Esophagus mucosa (tissue), 1 donor: ENCODE data around the gene IGSF22. TPM values are rescaled to one million over a fixed set of nuclear protein-coding genes. Genes with fewer than 3 reads are reported as not detected.

ENCODE experiments used
- ATAC-seq: fragments of 200-7000 bp; cut with Tn5 transposase; one replicate; pipeline ENCODE4 v1.9.1; 2020
- total RNA-seq: library from RNA; stranded (reverse); gene quantifications from one replicate; pipeline ENCODE4 v1.2.4, GENCODE V29; 2023
- donor health status: DM: yes; HTN: yes; CAD: no.

IGSF22 gene
- total RNA-seq, 1 donor from 2014 or later: not detected

GRCh38 chr11:18743900-18744514, 18.0 kb upstream of the IGSF22 start:
- no peak for ATAC-seq

GRCh38 chr11:18743365-18743764, 17.4 kb upstream of the IGSF22 start:
- ATAC-seq: no peak

DNA sequence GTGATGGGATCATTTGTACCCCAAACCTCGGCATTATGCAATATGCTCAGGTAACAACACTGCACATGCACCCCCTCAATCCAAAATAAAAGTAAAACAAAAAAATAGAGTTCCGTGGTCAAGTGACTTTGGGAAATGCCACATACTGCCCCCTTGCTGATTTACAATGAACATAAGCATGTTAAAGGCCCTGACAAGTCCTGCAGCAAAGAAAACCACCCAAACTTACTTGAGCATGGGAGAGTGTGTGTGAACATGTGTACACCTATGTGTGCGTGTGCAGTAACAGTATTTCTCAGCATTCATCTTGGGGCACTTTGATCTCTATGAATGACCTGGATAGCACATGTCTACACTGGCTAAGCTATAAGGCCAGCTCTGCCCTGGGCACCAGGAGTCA, 15.8 kb upstream of the IGSF22 start:
- ATAC-seq: no peak

DNA sequence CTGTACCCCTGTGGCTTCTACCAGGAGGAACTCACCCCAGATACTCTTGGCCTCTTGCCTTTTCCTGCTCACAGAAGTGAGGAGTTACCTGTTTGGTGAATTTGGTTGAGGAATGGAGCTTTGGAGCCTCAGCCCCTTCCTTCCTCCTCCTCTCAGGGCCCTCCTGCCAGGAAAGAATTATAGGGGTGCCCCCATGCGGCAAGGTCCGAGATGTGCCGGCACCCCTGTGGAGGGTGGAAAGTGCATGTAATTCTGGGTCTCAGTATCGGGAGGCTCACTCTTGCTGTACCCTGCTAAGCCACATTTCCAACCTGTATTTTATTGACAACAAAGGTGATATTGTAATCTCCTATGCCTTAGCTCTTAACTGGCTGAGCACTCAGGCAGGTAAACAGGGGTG, 13.7 kb upstream of the IGSF22 start:
- no peak for ATAC-seq

DNA sequence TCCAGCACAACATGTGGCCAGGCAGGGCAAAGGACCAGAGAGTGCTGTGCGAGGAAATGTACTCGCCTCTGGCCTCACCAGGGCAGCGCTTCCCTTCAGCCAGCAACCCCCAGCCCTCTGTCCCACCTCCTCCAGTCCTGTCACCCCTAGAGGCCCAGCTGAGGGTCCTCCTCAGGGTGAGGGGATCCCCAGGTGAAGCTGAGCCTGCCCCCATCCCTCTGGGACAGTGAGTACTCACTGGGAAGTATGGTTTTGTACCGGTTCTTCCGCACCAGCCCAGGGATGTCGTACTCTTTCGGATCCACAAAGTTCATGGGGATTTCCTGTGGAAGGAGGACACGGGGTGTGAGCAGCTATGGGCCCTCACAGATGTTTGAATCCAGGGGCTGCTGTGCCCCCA, 11.7 kb upstream of the IGSF22 start:
- ATAC-seq: no peak

DNA sequence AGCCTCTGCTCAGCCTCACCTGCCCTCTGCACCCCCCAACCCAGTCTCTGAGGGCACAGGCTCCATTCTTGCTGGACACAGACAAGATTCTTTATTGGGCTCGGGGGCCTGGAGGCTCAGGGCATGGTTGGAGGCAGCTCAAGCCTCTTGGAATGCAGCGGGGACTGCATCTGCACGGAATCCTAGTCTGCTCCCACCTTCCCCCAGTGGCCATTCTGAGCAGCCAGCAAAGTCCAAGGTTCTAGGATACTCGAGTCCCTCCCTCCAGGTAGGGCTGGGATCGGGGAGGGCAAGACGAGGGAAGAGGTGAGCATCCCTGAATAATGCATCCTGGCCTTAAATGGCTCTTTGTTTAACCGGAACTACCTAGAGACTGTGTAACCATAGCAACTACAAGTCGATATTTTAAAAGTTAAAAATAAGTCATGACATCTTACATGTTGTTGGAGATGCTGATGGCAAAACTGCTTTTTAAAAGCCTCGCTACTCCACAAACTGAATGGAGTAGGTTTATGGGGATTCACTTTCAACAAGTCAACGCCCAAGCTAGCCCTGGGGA, 10.7 kb upstream of the IGSF22 start:
- ATAC-seq: no peak

DNA sequence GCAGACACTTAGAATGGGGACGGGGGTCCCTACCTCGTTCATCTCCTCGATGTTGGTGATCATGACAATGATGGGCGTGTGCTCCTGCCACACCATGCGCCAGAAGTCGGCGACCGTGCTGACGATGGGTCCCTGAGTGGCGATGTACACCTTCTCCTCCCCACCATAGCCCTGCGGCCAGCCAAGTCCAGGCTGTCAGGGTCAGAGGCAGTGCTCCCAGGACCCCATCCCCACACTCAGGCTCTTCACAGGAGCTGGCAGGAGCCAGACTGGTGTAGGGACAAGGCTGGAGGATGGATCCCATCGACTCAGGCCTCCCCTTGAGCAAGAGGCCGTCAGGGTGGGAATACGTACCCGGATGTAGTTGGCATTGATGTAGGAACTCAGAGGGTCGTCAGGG, 7.2 kb upstream of the IGSF22 start:
- ATAC-seq: no peak

DNA sequence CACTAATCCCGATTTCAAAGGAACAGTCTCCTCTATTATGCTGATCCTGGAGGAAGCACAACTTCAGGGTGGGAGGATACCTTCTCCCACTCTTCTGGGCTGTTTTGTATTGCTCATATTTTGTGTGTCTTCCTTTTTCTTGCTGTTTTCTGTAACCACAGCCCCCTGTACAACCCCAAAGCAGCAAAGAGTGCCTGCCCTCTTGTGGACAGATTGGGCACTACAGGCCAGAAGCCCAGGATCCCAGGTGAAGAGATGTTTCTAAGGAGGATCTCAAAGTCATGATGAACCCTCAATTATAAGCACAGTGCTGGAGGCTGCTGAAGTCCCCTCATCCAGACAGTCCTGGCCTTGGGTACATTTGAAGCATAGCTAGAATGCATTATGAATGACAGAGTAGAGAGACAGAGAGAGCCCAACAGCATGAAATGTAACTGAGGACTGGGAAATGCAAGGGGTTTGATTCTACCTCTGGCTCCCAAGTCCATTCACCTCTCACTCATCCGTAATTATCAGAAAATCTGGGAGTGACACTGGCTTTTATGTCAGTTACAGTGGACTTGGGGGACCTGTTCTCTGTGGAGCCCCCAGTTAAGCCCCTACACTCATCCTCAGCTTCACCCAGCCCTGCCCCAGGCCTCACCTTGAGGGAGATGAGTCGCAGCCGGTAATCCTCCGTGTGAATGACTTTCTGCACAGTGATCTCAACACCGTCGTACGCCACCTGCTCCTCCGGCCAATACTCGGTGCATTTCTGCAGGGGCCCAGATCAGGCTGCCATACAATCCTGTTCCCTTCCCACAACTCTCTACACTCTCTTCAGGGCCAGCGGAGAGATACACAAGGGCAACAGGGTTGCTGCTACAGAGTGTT, 6.2 kb upstream of the IGSF22 start:
- peak; percentile 53 for ATAC-seq

GRCh38 chr11:18731441-18731840, 5.5 kb upstream of the IGSF22 start:
- no peak for ATAC-seq

- ATAC-seq: no peak
These were observed 4.0 kb upstream of the IGSF22 start for GRCh38 chr11:18730020-18730419.

DNA sequence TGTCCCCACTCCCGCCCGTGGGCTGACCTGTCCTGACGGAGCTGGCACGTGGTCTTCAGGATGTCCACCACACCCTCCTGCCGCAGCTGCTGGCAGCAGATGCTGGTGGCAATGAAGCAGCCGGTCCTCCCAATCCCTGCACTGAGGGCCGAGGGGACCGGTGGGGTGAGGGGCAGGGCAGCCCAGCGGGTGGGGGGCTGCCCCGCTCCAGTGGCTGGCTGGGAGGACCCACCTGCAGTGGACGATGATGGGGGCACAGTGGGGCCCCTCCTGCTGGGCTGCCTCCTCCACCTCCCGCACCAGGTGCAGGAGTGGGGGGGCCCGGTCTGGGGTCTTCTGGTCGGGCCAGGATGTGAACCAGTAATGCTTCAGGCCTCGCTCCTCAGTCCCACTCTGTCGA, 3.4 kb upstream of the IGSF22 start:
- ATAC-seq: no peak

- no peak for ATAC-seq
These were observed 2.7 kb upstream of the IGSF22 start for GRCh38 chr11:18728658-18729057.

GRCh38 chr11:18727479-18728236, 1.7 kb upstream of the IGSF22 start:
- peak; percentile 25 for ATAC-seq

DNA sequence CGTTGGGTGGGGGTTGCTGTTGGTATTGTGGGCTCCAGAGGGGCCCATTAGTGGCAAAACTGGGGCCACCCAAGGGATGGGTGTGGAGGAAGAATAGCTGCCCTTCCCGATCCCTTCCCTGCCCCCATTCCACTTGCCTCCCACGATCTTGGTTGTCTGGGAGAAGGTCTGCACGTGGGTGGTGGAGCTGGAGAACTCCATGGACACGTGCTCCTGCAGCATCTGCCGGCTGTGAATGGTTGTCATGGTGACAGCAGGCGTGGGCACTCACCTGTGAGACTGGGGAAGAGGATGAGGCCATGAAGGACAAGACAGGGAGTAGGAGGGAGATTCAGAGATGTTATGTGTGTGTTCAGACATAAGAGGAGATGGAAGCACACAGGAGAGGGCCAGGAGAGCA, 2.0 kb downstream of the IGSF22 start:
- no peak for ATAC-seq

- no peak for ATAC-seq
These were observed 3.7 kb downstream of the IGSF22 start for GRCh38 chr11:18722293-18722637.

- peak; percentile 55 for ATAC-seq
These were observed 4.3 kb downstream of the IGSF22 start for GRCh38 chr11:18721561-18722292.

GRCh38 chr11:18720808-18721560, 5.0 kb downstream of the IGSF22 start:
- ATAC-seq: peak; percentile 80

DNA sequence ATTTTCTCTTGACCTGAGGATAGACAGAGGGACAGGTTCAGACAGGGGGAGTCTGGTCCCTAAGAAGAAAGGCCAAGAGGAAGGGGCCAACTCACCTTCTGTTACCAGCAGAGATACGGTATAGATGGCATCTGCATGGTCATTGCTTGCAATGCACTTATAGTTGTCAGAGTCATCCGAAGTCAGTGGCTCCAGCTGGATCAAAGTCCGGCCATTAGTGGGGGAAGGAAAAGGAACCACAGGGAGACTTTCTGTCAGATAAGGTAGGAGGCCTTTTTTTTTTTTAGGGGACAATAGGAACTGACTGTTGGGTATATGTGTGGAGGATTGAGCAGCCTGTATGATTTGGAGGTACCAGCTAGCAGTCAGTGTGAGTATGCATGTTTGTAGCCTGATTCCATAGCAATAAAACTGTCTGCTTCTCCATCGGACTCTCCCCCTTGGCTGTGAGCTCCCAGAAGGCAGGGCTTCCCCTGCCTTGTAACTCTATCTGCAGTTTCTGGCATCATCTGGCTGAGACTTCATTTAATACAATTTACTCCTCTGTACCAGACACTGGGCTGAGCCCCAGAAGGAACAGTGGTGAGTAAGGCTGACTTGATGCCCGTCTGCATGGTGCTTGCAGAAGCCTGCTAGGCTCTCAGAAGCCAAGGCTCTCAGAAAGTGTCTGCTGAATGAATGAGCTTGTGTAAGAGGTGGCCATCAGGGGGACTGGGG, 5.7 kb downstream of the IGSF22 start:
- peak; percentile 18 for ATAC-seq

DNA sequence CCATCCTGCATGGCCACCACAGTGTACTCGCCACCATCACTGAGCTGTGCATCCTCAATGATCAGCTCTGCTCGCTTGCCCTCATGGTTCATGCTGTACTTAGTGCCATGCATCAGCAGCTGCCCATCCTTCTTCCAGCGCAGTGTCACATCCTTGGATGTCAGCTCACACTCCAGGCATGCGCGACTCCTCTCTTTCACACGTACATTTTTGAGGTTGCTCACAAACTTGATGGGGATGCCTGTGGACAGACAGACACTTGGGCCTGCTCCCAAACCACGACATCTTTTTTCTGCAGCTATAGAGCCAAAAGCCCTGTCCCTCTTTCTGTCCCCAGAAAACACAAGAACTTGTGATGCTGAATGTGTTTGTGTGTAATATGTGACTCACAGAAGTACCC, 10.5 kb downstream of the IGSF22 start:
- no peak for ATAC-seq

GRCh38 chr11:18714443-18714780, 11.6 kb downstream of the IGSF22 start:
- no peak for ATAC-seq
